ENCODE results near the gene CEP57.
"Not testable (repeated sequence)": the region's sequence is repeated elsewhere in the genome, so short reads cannot be mapped to it uniquely, and the experiment has no call there.

CEP57 gene

DNA sequence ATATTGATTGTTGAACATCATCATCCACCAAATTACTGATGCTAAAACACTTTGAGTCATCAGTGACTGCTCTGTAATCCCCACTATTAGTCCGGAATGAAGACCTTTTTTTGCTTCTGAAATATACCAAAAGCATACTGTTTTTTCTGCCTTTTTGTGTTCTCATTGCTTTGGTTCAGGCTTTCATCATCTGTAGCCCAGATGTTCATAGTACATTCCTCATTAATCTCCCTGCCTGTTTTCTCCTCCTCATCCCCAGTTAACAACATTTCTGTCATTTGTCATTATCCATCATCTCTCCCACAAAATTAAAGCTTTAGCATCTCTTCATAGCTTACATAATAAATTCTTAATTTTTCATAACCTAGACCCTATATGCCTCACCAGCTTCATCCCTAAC lies 9.2 kb downstream of the CEP57 start:
- DNase-seq = no peak

DNA sequence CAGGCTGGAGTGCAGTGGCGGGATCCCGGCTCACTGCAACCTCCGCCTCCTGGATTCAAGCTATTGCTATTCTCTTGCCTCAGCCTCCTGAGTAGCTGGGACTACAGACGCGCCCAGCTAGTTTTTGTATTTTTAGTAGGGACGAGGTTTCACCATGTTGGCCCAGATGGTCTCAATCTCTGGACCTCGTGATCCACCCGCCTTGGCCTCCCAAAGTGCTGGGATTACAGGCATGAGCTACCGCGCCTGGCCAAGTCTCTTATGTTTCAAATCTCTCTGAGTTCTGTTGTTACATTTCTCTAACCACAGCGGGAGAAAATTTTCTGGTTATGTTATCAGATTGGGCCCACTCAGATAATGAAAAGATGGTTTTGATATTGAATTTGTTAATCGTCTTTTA lies 10.1 kb downstream of the CEP57 start:
- DNase-seq = no peak

DNA sequence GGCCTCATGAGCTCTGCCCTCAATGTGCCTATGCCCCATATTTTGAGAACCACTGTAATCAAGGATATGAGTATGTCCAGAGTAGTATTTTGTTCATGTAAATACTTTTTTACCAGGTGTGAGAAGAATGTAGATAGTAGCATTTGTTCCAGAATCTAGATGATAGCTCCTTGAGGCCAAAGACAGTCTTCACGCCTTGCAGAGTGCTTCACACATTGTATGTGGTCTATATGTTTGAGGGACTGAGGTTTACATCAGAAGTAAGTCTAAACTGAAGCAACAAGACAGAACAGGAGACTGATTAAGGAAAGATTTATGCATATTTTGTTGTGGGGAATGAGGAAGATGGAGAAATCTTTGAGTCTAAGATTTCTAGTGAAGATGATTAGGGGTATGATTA lies 12.5 kb downstream of the CEP57 start:
- DNase-seq = no peak

DNA sequence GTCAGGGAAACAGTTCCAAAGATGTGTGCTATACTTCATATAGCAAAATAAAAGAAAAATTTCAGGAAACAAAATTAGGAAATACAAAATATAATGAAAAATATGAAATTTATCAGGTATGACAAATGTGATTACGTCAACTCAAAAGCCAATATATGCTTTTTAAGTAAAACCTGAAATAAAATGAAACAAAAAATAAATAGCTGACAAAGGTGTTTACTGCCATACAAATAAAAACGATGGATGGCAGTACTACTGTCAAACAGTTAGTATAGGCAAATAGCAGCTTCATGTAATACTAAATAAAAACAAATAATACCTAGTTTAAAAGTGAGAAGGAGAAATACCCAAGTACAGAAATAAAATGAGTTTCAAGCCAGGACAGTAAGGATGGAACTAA lies 13.7 kb downstream of the CEP57 start:
- no peak for DNase-seq

DNA sequence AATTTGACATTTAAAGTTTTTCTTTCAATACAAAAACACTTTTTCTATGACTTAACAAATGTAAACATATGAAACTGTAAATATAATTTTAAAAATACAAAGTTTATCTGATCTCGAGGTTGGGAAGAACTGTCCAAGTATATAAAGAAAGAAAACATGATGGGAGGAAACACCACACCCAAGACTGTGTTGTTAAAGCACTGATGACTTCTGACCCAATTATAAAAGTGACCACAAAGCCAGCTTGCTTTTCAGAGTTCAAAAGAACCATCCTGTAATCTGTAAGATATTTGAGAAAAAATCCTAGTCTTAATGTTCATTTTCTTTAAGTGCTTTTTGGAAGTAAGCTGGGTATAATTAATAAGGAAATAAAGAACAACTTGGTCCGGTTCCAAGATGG lies 15.6 kb downstream of the CEP57 start:
- no peak for DNase-seq

DNA sequence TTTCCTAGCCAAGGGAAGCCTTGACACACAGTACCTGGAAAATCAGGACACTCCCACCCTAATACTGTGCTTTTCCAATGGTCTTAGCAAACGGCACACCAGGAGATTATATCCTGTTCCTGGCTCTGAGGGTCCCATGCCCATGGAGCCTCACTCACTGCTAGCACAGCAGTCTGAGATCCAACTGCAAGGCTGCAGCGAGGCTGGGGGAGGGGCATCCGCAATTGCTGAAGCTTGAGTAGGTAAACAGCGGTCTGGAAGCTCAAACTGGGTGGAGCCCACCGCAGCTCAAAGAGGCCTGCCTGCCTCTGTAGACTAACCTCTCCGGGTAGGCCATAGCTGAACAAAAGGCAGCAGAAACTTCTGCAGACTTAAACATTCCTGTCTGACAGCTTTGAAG lies 16.2 kb downstream of the CEP57 start:
- DNase-seq = not testable (repeated sequence)

DNA sequence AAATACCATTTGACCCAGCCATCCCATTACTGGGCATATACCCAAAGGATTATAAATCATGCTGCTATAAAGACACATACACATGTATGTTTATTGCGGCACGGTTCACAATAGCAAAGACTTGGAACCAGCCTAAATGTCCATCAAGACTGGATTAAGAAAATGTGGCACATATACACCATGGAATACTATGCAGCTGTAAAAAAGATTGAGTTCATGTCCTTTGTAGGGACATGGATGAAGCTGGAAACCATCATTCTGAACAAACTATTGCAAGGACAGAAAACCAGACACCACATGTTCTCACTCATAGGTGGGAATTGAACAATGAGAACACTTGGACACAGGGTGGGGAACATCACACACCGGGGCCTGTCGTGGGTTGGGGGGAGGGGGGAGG lies 20.8 kb downstream of the CEP57 start:
- DNase-seq = not testable (repeated sequence)

DNA sequence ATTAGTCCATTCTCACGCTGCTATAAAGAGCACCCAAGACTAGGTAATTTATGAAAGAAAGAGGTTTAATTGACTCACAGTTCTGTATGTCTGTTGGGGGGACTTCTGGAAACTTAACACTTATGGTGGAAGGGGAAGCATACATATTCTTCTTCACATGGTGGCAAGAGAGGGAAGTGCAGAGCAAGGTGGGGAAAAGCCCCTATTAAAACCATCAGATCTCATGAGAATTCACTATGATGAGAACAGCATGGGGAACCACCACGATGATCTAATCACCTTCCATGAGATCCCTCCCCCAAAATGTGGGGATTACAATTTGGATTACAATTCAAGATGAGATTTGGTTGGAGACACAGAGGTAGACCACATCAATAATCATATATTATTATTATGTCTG lies 25.7 kb downstream of the CEP57 start:
- DNase-seq = no peak

DNA sequence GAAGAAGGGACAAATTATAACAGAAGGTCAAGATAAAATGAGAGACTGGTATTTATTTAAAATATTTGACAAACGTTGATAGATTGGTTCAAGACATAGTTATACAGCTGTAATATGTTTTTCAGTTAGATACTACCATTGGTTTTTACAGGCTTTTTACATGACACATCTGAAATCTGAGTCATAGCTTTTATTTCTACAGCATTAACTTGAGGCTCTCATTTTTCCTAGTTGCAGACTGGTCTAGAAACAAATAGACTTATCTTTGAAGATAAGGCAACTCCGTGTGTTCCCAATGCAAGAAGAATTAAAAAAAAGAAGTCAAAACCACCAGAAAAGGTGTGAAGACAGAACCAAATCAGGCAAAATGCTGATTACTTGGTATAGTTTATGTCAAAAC lies 31.3 kb downstream of the CEP57 start:
- DNase-seq = no peak

DNA sequence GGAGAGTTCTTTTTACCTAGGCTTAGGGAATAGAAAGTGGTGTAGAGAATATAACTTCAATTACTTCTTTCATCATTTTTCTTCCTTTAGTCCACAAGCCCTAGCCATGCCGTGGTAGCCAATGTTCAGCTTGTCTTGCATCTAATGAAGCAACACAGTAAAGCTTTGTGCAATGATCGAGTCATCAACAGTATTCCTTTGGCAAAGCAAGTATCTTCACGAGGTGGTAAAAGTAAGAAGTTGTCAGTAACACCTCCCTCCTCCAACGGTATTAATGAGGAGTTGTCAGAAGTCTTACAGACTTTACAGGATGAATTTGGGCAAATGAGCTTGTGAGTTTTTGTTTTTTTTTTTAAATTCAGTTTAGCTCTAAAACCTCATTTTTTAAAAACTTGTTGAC lies 37.4 kb downstream of the CEP57 start:
- DNase-seq = no peak

DNA sequence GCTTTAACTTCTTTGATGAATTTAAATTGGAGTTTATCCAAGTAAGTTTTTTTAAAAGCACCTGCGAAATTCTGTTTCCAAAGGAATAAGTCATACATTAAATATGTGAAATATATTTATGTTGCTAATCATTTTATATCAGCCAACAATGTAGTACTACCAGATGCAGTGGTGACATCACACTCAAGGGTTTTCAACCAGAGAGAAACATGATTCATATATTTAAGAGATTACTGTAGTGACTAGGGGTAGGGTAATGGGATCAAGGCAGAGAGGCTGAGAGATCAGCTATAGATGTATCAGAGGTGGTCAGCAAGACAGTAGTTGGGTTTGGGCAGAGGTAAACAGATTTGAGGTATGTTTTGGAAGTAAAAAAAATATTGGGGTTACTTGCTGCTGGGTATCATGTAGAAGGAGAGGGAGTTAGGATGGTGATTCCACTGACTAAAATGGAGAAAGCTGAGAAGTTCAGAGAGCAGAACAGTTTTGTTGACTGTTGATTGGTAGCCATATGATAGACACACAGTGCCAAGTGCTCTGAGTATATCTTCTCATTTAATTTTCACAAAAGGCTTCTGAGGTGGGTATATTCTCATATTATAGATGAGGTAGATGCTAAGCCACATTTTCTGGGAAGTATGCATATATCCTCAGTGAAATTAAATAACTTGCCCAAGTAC lies 39.4 kb downstream of the CEP57 start:
- DNase-seq = no peak

DNA sequence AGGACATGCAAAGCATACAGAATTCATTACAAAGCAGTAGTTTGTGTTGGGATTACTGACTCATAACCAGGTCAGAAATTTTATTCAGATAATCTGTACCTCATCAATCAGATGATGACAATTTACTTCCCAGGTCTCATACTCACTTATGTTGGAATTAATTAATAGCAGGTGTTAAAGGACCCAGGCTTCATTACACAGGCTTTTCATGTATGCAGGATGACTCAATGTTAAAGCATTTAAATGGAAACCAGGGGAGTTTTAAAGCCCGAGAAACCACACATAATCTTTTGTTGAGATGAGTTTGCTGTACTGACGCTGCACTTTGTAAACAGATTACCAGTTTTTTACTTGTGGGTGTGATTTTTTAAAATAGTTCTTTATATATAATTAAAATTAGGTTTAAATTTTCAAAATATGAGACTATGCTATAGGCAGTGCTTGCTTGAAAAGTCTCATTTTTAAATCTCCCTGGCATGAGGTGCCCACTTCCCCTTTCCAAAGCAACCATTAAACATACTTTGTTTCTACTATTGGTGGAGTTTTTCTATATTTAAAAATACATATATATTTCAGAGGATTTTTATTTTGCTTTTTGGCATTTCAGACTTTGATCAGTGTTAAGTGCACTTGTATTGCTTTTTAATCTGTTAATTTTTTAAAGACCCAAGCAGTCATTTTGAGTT lies 41.0 kb downstream of the CEP57 start:
- no peak for DNase-seq

DNA sequence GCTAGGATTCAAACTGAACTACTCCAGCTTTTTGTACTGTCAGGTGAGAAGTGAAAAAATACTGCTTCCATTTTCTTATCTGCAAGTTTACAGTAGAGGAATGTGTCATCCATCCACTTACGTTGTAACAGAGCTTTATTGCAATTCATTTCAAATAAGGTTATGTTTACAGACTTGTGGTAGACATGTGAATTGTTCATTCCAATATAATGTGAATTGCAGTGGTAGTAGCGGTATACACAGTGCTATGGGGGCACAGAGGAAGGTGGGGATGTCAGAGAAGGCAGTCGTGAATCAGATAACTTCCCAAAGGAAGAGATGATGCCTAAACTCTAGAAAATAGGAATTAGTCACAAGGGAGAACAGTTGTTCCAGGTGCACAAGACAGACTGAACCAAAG lies 42.5 kb downstream of the CEP57 start:
- no peak for DNase-seq

DNA sequence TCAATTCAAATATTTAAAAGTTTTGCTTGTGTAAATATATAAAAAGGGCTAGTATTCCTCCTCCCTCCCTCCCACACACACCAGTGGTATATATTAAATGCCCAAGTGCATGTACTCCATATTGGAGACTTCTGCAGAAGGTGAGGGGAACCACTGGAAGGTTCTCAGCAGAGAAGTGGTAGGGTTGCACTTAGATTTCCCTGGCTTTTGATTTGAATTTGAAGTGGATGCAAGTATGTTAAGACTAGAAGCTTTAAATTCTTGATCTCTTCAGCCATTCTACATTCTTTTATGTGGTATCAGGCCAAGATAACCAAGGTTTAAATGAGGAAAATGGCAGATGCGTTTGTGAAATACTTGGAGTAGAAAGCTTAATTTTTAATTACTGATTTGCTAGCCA lies 43.1 kb downstream of the CEP57 start:
- no peak for DNase-seq

DNA sequence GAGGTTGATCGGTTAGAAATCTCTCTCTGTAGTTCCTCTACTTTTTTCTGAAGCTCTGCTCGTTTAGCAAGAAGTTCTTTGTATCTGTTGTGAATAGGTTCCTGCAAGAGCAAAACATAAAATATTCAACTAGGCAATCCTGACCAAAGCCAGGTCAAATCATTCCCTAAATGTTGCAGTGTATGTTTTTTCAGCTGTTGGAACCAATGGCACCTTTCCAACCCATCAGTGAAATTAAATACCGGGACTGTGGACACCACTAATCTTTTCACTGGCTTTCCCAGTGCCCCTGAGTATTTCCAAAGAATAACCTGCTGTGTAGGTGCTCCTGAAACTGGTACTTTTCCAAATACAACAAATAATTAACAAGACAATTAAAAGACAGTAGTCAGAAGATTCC lies 45.1 kb downstream of the CEP57 start:
- DNase-seq = no peak

DNA sequence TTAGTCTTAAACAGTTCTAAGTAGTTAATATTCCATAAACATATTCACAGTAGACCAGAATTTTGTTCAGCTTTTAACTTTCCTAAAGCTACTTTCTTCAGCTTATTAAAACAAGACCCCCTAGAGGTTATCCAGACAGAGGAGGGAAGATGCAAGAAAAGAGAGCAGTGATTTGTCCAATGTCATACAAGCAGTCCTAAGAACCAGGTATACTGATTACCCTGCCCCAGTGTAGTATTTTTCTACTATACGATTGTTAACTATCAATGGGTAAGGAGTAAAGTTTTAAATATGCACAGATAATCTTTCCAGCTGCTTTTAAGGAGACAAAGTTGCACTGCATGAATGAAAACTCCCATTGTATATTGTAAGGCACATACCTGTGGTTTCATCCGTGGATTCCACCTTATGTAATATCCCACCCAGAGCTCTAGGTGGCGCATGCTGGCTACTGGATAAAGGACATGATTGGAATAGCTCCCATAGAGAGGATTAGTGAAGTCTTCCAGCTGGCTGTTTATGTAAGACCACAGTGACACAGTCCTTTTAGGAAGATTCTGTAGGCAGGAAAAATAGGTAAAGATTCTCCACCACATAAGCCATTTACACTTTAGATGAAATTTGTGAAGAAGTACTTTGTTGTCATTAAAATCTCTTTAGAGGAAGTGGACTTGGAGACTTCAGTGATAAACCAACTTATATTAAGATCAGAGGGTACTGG lies 45.6 kb downstream of the CEP57 start:
- DNase-seq = peak; percentile 45

DNA sequence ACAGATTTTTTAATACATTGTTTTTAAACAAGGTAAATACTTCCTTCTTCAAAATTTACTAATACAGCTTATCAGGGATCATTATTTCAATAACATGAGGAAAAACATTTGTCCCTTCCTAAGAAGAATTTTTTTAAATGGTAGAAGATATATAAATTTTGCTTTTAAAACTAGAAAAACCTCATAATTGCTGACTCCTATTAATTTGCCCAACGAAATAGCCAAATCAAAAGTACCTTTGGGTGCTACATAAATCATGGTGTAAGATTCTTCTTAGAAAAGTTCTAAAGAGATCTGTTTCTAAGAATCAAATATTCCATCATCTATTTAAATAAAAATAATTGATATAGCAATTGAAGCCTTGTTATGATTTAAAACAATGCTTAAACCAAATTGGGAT lies 54.9 kb downstream of the CEP57 start:
- no peak for DNase-seq

DNA sequence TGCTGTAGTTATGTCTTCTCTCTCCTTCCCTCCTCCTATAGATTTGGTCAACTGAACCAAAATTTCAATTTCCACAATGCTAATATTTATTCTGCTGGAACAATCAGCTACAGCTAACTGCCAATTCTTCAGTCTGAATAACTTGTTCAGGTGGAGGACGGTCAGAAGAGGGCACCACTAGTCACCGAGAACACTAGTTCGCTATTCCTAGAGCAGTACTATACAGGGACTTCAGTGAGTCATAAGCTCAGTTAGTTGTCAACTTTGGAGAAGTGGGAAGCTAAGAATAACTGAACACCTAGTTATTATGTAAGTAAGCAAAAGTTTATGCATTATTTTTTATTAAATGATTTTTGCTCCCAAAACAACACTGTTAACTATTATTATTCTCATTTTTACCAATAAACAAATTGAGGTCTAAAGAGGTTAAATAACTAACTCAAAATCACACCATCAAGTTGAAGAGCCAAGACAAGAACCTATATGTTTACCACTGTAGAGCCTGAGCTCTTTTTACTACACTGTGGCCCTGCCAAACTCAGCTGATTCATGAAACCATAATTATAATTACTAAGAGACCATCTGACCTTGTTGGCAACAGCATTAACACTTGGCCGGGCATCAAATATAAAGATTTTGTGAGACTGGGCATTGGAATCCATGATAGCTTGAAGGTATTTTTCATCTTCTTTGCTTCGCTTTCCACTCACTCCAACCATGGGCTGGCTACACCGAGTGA lies 59.0 kb downstream of the CEP57 start:
- DNase-seq = peak; percentile 26

DNA sequence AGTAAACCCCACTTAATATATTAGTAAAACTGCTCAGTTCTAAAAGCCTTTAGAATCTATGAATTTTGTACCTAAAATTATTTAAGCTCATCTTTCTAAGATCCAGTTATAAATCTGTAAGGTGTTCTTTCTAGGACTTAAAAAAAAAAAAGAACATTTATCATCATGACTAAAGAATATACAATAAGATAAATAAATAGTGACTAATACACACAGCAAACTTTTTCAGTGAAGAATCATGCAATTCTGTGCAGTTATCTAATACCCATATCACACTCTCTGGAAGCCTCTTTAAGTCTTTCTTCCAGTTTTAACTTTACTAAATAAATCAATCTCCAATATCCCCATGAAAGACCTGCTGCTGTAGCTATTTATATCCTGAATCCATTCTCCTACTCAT lies 59.8 kb downstream of the CEP57 start:
- DNase-seq = no peak

DNA sequence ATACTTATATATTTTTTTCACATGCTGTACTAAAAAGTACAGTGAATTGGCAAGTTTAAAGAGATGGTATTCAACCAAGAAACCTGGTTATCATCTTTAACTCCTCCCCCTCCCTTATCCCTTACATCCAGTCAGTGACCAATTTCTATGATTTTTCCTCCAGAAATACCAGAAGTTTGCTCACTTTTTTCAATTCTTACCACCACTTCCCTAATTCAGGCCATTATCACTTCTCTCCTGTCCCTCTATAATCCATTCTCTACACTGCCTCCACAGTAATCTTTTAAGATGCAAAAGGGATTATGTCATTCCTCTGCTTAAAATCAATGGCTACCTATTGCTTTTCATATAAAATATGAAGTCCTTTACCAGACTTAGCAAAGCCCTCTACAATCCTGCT lies 62.8 kb downstream of the CEP57 start:
- DNase-seq = no peak

DNA sequence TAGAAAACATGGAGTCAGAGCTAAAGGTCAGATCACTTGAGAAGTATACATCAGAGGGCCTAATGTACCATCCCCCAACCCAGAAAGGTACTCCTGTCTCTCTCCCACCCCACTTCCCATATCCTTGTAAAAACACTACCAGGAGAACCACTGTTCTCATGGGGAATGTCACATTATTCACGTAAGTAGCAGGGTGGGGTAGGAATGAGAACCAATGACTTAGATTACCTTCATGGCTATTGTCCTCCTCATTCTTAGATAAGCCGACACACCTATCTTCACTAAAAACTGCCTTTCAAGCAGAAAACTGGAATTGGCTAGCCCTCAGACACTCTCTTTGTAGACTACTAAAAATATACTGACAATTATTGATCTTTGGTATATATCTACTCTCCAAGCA lies 63.6 kb downstream of the CEP57 start:
- no peak for DNase-seq

DNA sequence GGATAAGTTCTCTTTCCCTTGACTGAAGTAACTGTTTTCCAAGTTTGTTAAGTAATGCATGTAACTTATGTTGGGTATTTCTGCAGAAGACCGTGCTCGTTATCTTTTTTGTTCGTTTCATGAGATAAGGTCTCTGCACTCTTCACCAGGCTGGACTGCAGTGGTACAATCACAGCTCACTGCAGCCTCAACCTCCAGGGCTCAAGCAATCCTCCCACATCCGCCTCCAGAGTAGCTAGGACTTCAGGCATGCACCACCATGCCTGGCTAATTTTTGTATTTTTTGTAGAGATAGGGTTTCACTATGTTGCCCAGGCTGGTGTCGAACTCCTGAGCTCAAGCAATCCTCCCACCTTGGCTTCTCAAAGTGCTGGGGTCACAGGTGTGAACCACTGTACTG lies 64.1 kb downstream of the CEP57 start:
- not testable (repeated sequence) for DNase-seq

DNA sequence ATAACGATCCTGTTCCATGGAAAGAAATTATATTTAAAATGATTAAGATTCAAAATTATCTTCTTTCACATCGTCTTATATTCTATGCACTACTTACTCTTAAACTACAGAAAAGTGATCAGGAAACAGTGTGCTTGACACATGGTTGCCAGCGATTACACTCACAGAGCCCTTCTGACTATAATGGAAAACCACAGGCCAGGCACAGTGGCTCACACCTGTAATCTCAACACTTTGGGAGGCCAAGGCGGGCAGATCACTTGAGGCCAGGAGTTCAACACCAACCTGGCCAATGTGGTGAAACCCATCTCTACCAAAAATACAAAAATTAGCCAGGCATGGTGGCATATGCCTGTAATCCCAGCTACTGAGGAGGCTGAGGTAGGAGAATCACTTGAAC lies 69.7 kb downstream of the CEP57 start:
- DNase-seq = not testable (repeated sequence)

All from activated CD8-positive, alpha-beta memory T cell treated with anti-CD3 and anti-CD28 coated beads, Interleukin-2, amount 50 U/mL, for 4 hours (primary cell).